ENCODE results near the gene WBP2. TPM values are rescaled to one million over a fixed set of nuclear protein-coding genes. Genes with fewer than 3 reads are reported as not detected.
"Not testable (repeated sequence)": the region's sequence is repeated elsewhere in the genome, so short reads cannot be mapped to it uniquely, and the experiment has no call there.

The WBP2 gene
- total RNA-seq, 2 donors from 2014 or later = 74.3 to 82.7 TPM

- Histone ChIP-seq H3K4me3 (ENCODE audit: low read length) (no peak overlapping the region), H3K36me3 (ENCODE audit: control insufficient read depth, insufficient read depth, low read length) (no peaks in the 10 kb centered on the region), H3K9ac (ENCODE audit: extremely low read depth, low read length, poor library complexity, severe bottlenecking) (no peak overlapping the region), H3K9me3 (ENCODE audit: control insufficient read depth, low read length) (no peaks in the 10 kb centered on the region), H3K27me3 (ENCODE audit: control insufficient read depth, insufficient read depth, low read length, poor library complexity, severe bottlenecking) (peaks cover 32% of the 10 kb centered on the region), H3K27ac (ENCODE audit: low read depth, low read length) (no peak overlapping the region), H3K4me1 (ENCODE audit: control insufficient read depth, insufficient read depth, low read length) (peaks cover 3% of the 10 kb centered on the region)
- no peak overlapping the region for H3K4me3 Mint-ChIP-seq
- peaks cover 28% of the 10 kb centered on the region for H3K27me3 Mint-ChIP-seq (ENCODE audit: insufficient read depth)
- 90 to 93% methylated on average over 19 to 37 of the region's 38 CpGs for WGBS, 2 experiments (ENCODE audit: insufficient coverage in 1 of 2, insufficient read length in 1 of 2)
- H3K36me3 Mint-ChIP-seq (ENCODE audit: low read depth) = no peaks in the 10 kb centered on the region
- no peak overlapping the region for H3K27ac Mint-ChIP-seq
- no peaks in the 10 kb centered on the region for H3K9me3 Mint-ChIP-seq
- peaks cover 17% of the 10 kb centered on the region for H3K4me1 Mint-ChIP-seq
- peak; percentile 58 for DNase-seq
- no peak for TF ChIP-seq CTCF (conservative IDR thresholded peaks at IDR 0.05)
Measured at GRCh38 chr17:75874323-75875181, 19.4 kb upstream of the WBP2 start.

- H3K27me3 ChIP-seq (ENCODE audit: control insufficient read depth, insufficient read depth, low read length, poor library complexity, severe bottlenecking) = peaks cover 24% of the 10 kb centered on the region
- DNase-seq = no peak
- no peaks in the 10 kb centered on the region for H3K9me3 ChIP-seq (ENCODE audit: control insufficient read depth, low read length)
- no peak overlapping the region for H3K9ac ChIP-seq (ENCODE audit: extremely low read depth, low read length, poor library complexity, severe bottlenecking)
- 92 to 94% methylated on average over 8 to 10 of the region's 11 CpGs for WGBS, 2 experiments (ENCODE audit: insufficient coverage in 1 of 2, insufficient read length in 1 of 2)
- H3K4me1 ChIP-seq (ENCODE audit: control insufficient read depth, insufficient read depth, low read length) = peaks cover 5% of the 10 kb centered on the region
- H3K27ac ChIP-seq (ENCODE audit: low read depth, low read length) = no peak overlapping the region
- peaks cover 21% of the 10 kb centered on the region for H3K27me3 Mint-ChIP-seq (ENCODE audit: insufficient read depth)
- no peaks in the 10 kb centered on the region for H3K36me3 ChIP-seq (ENCODE audit: control insufficient read depth, insufficient read depth, low read length)
- no peaks in the 10 kb centered on the region for H3K9me3 Mint-ChIP-seq
- no peak overlapping the region for H3K4me3 ChIP-seq (ENCODE audit: low read length)
- H3K27ac Mint-ChIP-seq = no peak overlapping the region
- H3K4me1 Mint-ChIP-seq = peaks cover 23% of the 10 kb centered on the region
- TF ChIP-seq CTCF (conservative IDR thresholded peaks at IDR 0.05) = no peak
- H3K4me3 Mint-ChIP-seq = no peak overlapping the region
- no peaks in the 10 kb centered on the region for H3K36me3 Mint-ChIP-seq (ENCODE audit: low read depth)
Measured at GRCh38 chr17:75873587-75874322, 18.6 kb upstream of the WBP2 start.

DNA sequence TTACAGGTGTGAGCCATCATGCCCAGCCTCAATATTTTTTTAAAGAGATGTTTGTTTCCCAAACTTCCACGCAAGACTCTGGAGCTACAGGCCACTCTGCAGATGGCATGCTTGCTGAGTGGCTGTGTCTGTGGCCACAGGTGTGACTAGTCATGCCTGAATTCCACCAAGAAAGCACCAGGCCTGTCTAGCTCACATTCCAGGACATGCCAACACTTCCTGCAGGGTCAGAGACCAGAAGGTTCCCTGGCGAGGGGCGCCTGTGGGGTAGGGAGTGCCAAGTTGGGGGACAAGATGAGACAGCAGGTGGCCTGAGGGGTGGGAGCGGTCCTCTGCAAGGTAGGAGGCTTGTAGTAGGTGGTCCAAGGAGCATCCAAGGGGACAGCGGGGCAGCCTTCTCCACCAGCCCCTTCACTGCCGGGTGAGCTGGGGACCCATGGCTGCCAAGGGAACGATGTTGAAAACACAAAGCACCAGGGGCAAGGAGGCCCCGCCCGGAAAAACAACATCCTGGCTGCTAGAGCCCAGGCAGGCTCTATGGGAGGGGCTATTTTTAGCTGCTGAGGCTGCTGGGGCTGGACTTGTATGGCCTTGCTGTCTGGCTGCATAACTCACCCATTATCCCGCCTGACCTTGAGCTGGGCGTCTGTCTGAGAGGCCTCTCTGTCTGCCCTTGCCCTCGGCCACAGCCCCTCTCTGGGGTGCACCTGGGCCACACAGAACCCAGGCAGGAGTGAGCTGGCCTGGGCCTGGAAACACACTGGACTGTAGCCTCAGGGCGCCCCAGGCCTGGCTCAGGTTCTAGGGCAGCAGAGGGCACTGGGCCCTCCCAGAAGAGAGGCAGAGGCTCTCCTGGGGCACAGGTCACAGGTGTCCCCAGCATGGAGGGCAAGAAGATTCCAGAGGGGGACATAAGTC, 17.6 kb upstream of the WBP2 start:
- Histone ChIP-seq H3K36me3 (ENCODE audit: control insufficient read depth, insufficient read depth, low read length) (no peaks in the 10 kb centered on the region), H3K4me3 (ENCODE audit: low read length) (no peak overlapping the region), H3K9ac (ENCODE audit: extremely low read depth, low read length, poor library complexity, severe bottlenecking) (no peak overlapping the region), H3K27ac (ENCODE audit: low read depth, low read length) (peak overlapping the region; percentile 24), H3K9me3 (ENCODE audit: control insufficient read depth, low read length) (no peaks in the 10 kb centered on the region), H3K4me1 (ENCODE audit: control insufficient read depth, insufficient read depth, low read length) (peaks cover 5% of the 10 kb centered on the region), H3K27me3 (ENCODE audit: control insufficient read depth, insufficient read depth, low read length, poor library complexity, severe bottlenecking) (peaks cover 14% of the 10 kb centered on the region)
- DNase-seq = peak; percentile 76
- 83 to 100% methylated on average over 1 to 13 of the region's 13 CpGs for WGBS, 2 experiments (ENCODE audit: insufficient coverage in 1 of 2, insufficient read length in 1 of 2)
- H3K27ac Mint-ChIP-seq = no peak overlapping the region
- peaks cover 17% of the 10 kb centered on the region for H3K27me3 Mint-ChIP-seq (ENCODE audit: insufficient read depth)
- no peak overlapping the region for H3K4me3 Mint-ChIP-seq
- H3K9me3 Mint-ChIP-seq = no peaks in the 10 kb centered on the region
- TF ChIP-seq CTCF (conservative IDR thresholded peaks at IDR 0.05) = no peak
- no peaks in the 10 kb centered on the region for H3K36me3 Mint-ChIP-seq (ENCODE audit: low read depth)
- H3K4me1 Mint-ChIP-seq = peaks cover 23% of the 10 kb centered on the region

DNA sequence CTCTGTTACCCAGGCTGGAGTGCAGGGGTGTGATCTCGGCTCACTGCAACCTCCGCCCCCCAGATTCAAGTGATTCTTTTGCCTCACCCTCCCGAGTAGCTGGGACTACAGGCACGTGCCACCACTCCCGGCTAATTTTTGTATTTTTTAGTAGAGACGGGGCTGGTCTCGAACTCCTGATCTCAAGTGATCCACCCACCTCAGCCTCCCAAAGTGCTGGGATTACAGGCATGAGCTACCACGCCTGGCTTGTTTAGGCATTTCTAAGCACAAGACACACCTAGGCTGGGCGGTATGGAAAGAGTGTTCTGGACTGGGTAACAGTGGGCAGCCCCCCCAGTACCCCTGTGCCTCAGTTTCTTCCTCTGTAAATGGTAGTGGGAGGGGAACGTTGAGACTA, 15.1 kb upstream of the WBP2 start:
- not testable (repeated sequence) for H3K4me3 Mint-ChIP-seq; H3K9me3 Mint-ChIP-seq; H3K9me3 ChIP-seq (ENCODE audit: control insufficient read depth, low read length); H3K4me3 ChIP-seq (ENCODE audit: low read length); H3K9ac ChIP-seq (ENCODE audit: extremely low read depth, low read length, poor library complexity, severe bottlenecking); H3K36me3 Mint-ChIP-seq (ENCODE audit: low read depth); H3K27me3 ChIP-seq (ENCODE audit: control insufficient read depth, insufficient read depth, low read length, poor library complexity, severe bottlenecking); H3K36me3 ChIP-seq (ENCODE audit: control insufficient read depth, insufficient read depth, low read length); DNase-seq; H3K27me3 Mint-ChIP-seq (ENCODE audit: insufficient read depth); H3K4me1 ChIP-seq (ENCODE audit: control insufficient read depth, insufficient read depth, low read length)
- H3K27ac ChIP-seq (ENCODE audit: low read depth, low read length) = peak overlapping the region; percentile 93
- 92 to 95% methylated on average over 6 to 10 of the region's 10 CpGs for WGBS, 2 experiments (ENCODE audit: insufficient coverage in 1 of 2, insufficient read length in 1 of 2)
- H3K4me1 Mint-ChIP-seq = peaks cover 14% of the 10 kb centered on the region
- H3K27ac Mint-ChIP-seq = peak overlapping the region; percentile 15
